ENCODE results near the gene B3GLCT.
"Not testable (repeated sequence)": the region's sequence is repeated elsewhere in the genome, so short reads cannot be mapped to it uniquely, and the experiment has no call there.

The B3GLCT gene

DNA sequence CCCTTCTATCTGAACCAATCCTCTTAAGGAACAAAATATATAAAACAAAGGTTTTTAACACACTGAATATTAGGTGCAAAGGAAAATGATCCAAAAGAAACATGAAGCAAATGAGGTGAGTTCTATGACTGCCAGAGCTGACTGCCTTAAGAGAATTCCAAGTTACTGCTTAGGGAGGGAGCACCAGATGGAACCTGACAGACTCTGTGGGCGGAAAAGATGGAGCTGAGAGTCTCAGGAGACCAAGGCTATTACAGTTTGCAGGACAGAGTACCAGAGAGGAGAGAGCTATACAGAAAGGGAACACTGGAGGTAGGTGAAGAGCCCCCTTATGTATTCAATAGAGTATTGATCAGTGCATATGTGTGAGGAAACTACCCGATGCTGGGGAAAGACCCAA is 87.2 kb downstream of the B3GLCT start:
- DNase-seq = no peak

- no peak for DNase-seq
Observed at GRCh38 chr13:31301119-31301518, 101.3 kb downstream of the B3GLCT start.

DNA sequence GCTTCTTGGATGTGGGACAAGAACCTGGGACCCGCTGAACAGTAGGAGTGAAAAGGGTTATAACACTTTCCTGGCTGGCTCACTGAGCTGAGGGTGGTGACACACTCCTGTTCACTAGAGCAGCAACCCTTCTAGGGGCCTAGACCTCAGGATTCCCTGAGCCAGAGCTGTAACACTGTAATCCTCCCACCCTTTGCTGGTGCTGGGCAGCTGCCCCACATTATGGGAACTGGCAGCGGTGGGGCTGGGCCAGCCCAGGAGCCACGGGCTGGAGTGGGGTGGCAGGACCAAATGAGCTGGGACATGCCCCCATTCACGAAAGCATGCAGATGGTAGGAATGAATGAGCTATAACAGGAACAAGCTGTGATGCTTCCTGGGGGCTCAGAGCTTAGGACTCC is 110.6 kb downstream of the B3GLCT start:
- DNase-seq = no peak

DNA sequence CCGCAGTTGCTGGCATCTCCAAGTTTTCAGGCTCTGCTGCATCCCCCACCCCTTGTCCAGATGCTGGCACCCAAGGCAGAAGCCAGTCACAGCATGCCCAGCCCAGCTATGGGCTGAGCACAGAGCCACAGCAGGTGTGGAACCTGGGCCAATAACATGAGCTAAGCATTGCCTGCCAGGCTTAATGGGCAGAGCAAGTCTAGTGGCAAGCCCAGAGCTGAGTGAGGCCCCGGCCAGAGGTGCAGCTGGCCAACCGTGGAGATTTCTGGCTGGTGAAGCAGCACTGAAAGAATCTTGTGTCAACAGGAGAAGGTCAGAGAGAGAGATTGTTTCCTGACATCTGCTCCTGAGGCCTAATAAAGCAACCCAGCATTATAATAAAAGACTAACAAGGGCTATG is 111.0 kb downstream of the B3GLCT start:
- DNase-seq = no peak

GRCh38 chr13:31311921-31312320 is 112.1 kb downstream of the B3GLCT start:
- DNase-seq = no peak

DNA sequence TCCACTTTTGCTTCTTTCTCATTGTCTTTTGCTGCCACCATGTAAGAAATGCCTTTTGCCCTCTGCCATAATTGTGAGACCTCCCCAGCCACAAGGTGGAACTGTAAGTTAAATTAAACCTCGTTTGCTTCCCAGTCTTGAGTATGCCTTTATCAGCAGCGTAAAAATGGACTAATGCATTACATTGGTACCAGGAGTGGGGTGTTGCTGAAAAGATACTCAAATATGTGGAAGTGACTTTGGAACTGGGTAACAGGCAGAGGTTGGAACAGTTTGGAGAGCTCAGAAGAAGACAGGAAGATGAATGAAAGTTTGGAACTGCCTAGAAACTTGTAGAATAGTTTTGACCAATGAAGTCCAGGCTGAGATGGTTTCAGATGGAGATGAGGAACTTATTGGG is 115.2 kb downstream of the B3GLCT start:
- DNase-seq = no peak

- DNase-seq = no peak
Observed at GRCh38 chr13:31320946-31321345, 121.2 kb downstream of the B3GLCT start.

DNA sequence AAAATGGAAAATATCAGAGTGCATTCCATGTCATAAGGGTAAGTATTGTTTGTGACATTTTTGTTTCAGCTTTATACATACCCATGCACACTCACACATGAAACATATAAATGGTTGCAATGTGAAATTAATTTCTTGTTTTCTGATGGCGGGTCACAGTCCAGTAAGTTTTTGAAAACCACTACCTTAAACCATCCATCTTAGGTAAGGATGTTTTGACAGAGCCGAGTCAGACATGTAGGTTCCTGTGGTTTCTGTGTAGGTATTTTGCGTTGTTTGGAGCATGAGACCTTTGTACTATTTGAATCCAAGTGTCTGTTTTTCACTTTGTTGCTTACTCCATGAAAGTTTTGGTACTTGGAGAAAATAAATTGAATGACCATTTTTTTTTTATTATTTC is 121.7 kb downstream of the B3GLCT start:
- no peak for DNase-seq

- no peak for DNase-seq
Observed at GRCh38 chr13:31322026-31322425, 122.3 kb downstream of the B3GLCT start.

GRCh38 chr13:31322702-31323405 is 123.1 kb downstream of the B3GLCT start:
- no peak for DNase-seq

DNA sequence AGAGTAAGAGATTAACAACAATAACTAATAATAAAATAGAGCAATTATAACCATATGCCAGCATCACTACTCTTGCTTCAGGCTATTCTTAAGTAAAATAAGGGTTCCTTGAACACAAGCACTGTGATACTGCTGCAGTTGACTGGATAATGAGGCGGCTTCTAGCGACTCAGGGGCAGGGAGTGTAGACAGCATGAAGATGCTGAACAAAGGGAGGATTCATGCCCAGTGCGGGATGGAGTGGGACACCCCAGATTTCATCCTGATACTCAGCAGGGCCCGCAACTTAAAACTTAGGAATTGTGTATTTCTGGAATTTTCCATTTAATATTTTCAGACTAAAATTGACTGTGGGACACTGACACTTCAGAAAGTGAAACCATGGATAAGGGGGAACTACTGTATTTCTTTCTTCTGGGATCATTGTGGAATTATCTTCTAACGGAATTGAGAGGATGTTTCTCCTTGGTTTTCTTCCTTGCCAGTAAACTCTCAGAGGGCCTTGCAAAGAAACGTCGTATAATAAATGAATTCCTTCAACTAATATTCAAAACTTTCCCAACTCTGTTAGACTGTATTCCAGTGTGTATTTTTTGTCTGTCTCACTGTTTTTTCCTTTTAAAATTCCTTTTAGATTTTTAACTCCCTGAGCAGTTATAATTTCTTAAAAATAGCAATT is 127.5 kb downstream of the B3GLCT start:
- DNase-seq = no peak

- DNase-seq = no peak
Observed at GRCh38 chr13:31328549-31329235, 128.9 kb downstream of the B3GLCT start.

GRCh38 chr13:31330236-31330635 is 130.5 kb downstream of the B3GLCT start:
- DNase-seq = no peak

DNA sequence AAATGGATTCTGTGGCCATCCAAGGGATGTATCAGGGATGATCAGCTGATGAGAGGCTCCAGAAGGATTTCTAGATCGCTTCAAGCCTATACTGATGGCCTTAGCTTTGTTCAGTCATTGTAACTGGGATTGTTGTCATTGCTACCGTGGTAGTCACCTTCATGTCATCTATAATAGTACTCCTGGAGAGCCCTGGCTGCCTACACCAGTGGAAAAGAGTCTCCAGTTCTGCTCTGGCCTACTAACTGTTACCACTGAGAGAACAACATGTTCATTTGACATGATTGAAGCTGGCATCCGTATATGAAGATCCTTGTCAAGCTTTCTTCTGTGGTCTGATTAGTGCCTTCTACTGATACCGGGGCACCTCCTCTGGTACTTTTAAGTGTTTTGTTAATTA is 131.3 kb downstream of the B3GLCT start:
- no peak for DNase-seq

GRCh38 chr13:31334547-31334946 is 134.8 kb downstream of the B3GLCT start:
- DNase-seq = no peak

GRCh38 chr13:31334994-31335557 is 135.3 kb downstream of the B3GLCT start:
- no peak for DNase-seq

DNA sequence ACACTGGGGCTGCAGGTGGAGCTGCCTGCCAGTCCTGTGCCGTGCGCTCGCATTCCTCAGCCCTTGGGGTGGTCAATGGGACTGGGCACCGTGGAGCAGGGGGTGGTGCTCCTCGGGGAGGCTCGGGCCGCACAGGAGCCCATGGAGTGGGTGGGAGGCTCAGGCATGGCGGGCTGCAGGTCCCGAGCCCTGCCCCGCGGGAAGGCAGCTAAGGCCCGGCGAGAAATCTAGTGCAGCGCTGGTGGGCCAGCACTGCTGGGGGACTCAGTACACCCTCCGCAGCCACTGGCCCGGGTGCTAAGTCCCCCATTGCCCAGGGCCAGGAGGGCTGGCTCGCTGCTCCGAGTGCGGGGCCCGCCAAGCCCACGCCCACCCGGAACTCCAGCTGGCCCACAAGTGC is 139.8 kb downstream of the B3GLCT start:
- not testable (repeated sequence) for DNase-seq

- DNase-seq = not testable (repeated sequence)
Observed at GRCh38 chr13:31340848-31341247, 141.1 kb downstream of the B3GLCT start.

- DNase-seq = no peak
Observed at GRCh38 chr13:31346891-31347290, 147.1 kb downstream of the B3GLCT start.

DNA sequence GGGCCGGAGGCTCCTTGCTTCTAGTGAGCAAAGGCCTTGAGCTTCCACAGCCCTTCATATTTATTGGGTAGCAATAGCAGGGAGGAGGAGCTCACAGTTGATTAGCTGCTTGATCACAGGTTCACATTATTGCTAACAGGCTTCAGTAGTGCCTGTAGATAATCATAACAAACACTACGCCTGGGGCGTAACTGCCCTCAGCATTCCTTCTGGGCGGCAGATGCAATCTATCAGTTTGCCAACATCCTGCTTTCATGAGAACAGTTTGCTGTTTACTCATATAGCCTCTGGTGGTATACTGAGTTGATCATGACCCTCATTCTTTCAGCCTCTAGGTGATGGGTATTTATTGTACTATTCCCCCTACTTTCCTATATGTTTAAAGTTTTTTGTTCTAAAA is 149.4 kb downstream of the B3GLCT start:
- no peak for DNase-seq

DNA sequence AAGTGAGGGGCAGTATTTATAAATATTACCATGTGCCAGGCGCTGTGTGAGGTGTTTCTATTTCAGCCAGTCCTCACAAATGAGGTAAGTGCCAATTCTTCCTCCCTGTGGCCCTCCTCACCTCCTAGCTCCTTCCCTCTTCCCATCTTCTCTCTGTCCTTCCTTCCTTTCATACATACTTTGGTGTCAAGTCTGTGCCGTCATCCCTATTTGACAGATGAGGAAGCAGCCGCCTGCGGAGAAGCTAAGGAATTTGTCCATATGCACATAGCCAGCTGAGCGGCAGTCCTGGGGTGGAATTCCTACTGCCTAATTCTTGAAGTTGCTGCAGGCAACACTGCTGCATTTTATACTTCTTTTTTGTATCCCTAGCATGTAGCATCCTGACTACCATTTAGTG is 150.8 kb downstream of the B3GLCT start:
- no peak for DNase-seq

GRCh38 chr13:31351376-31351775 is 151.6 kb downstream of the B3GLCT start:
- no peak for DNase-seq

DNA sequence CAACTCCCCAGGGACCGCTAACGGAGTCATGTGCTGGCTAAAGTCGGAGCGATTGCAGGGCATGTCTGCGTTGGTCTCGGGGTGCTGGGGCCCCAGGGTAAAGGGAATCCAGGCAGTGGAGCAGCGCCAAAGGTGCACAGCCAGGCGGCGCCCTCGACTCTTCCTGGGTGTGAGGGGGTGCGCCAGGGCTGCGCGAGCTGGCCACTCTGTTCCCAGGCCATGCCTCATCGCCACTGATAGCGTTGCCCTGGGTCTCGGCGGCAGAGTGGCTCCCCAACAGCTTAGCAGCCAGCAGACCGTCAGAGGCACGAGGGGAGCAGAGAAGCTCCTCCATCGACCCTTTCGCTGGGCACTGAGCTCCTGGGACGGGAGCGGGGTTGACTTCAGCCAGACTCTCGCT is 152.7 kb downstream of the B3GLCT start:
- no peak for DNase-seq

- no peak for DNase-seq
Observed at GRCh38 chr13:31355001-31355400, 155.2 kb downstream of the B3GLCT start.

All from activated CD4-positive, alpha-beta T cell treated with anti-CD3 and anti-CD28 coated beads, Interleukin-2, Interleukin-6, amounts not matched to agents 100 ng/mL and 50 ng/mL, durations not matched to agents 16 hours and 8 hours (primary cell).